ENCODE data around the gene SLC27A4. TPM values are rescaled to one million over a fixed set of nuclear protein-coding genes. Genes with fewer than 3 reads are reported as not detected.
A peak's percentile ranks its signal among the peaks of the same experiment; 100 is the strongest.

The SLC27A4 gene
- total RNA-seq, 1 donor from 2014 or later = 9.4 TPM

GRCh38 chr9:128393970-128394369 lies 53.6 kb downstream of the SLC27A4 start:
- Histone ChIP-seq H3K36me3 (ENCODE audit: control insufficient read depth in 3 of 3, insufficient read depth in 3 of 3, low read length in 3 of 3) (peaks cover 10 to 27% (median 24%) of the 10 kb centered on the region in 3 donors), H3K4me3 (ENCODE audit: low read length in 3 of 3) (no peak overlapping the region), H3K9ac (ENCODE audit: low read depth in 1 of 3, low read length in 3 of 3) (no peak overlapping the region), H3K9me3 (ENCODE audit: control insufficient read depth in 3 of 3, low read length in 3 of 3) (no peaks in the 10 kb centered on the region), H3K27ac (ENCODE audit: low read depth, low read length) (no peak overlapping the region), H3K4me1 (ENCODE audit: control insufficient read depth in 3 of 3, insufficient read depth in 3 of 3, low read length in 3 of 3) (peaks cover 4 to 12% (median 10%) of the 10 kb centered on the region in 3 donors), H3K27me3 (ENCODE audit: control insufficient read depth in 3 of 3, insufficient read depth in 3 of 3, low read length in 3 of 3) (peaks cover 2 to 12% (median 11%) of the 10 kb centered on the region in 3 donors)

GRCh38 chr9:128394379-128395168 lies 54.2 kb downstream of the SLC27A4 start:
- Histone ChIP-seq H3K36me3 (ENCODE audit: control insufficient read depth in 3 of 3, insufficient read depth in 3 of 3, low read length in 3 of 3) (peaks cover 3 to 21% (median 18%) of the 10 kb centered on the region in 3 donors), H3K4me3 (ENCODE audit: low read length in 3 of 3) (no peak overlapping the region), H3K9ac (ENCODE audit: low read depth in 1 of 3, low read length in 3 of 3) (no peak overlapping the region), H3K9me3 (ENCODE audit: control insufficient read depth in 3 of 3, low read length in 3 of 3) (no peaks in the 10 kb centered on the region), H3K27ac (ENCODE audit: low read depth, low read length) (no peak overlapping the region), H3K27me3 (ENCODE audit: control insufficient read depth in 3 of 3, insufficient read depth in 3 of 3, low read length in 3 of 3) (peaks cover 2 to 15% (median 12%) of the 10 kb centered on the region in 3 donors), H3K4me1 (ENCODE audit: control insufficient read depth in 3 of 3, insufficient read depth in 3 of 3, low read length in 3 of 3) (peaks cover 4 to 11% (median 9%) of the 10 kb centered on the region in 3 donors)

GRCh38 chr9:128396970-128397613 lies 56.8 kb downstream of the SLC27A4 start:
- Histone ChIP-seq H3K4me1 (ENCODE audit: control insufficient read depth in 3 of 3, insufficient read depth in 3 of 3, low read length in 3 of 3) (peaks cover 4 to 8% (median 8%) of the 10 kb centered on the region in 3 donors), H3K9me3 (ENCODE audit: control insufficient read depth in 3 of 3, low read length in 3 of 3) (no peaks in the 10 kb centered on the region), H3K9ac (ENCODE audit: low read depth in 1 of 3, low read length in 3 of 3) (peak overlapping the region in 1 of 3 donors; percentile 57), H3K36me3 (ENCODE audit: control insufficient read depth in 3 of 3, insufficient read depth in 3 of 3, low read length in 3 of 3) (peaks cover 0 to 2% (median 2%) of the 10 kb centered on the region in 3 donors), H3K27ac (ENCODE audit: low read depth, low read length) (no peak overlapping the region), H3K4me3 (ENCODE audit: low read length in 3 of 3) (peak overlapping the region in 1 of 3 donors; percentile 27), H3K27me3 (ENCODE audit: control insufficient read depth in 3 of 3, insufficient read depth in 3 of 3, low read length in 3 of 3) (peaks cover 5 to 19% (median 16%) of the 10 kb centered on the region in 3 donors)

GRCh38 chr9:128397831-128398230 lies 57.5 kb downstream of the SLC27A4 start:
- Histone ChIP-seq H3K27ac (ENCODE audit: low read depth, low read length) (no peak overlapping the region), H3K36me3 (ENCODE audit: control insufficient read depth in 3 of 3, insufficient read depth in 3 of 3, low read length in 3 of 3) (no peaks in the 10 kb centered on the region), H3K4me3 (ENCODE audit: low read length in 3 of 3) (no peak overlapping the region), H3K27me3 (ENCODE audit: control insufficient read depth in 3 of 3, insufficient read depth in 3 of 3, low read length in 3 of 3) (peaks cover 5 to 19% (median 16%) of the 10 kb centered on the region in 3 donors), H3K4me1 (ENCODE audit: control insufficient read depth in 3 of 3, insufficient read depth in 3 of 3, low read length in 3 of 3) (peaks cover 4 to 8% (median 8%) of the 10 kb centered on the region in 3 donors), H3K9me3 (ENCODE audit: control insufficient read depth in 3 of 3, low read length in 3 of 3) (no peaks in the 10 kb centered on the region), H3K9ac (ENCODE audit: low read depth in 1 of 3, low read length in 3 of 3) (no peak overlapping the region)

- Histone ChIP-seq H3K9ac (ENCODE audit: low read depth in 1 of 3, low read length in 3 of 3) (no peak overlapping the region), H3K4me3 (ENCODE audit: low read length in 3 of 3) (no peak overlapping the region), H3K27me3 (ENCODE audit: control insufficient read depth in 3 of 3, insufficient read depth in 3 of 3, low read length in 3 of 3) (peaks cover 5 to 19% (median 16%) of the 10 kb centered on the region in 3 donors), H3K36me3 (ENCODE audit: control insufficient read depth in 3 of 3, insufficient read depth in 3 of 3, low read length in 3 of 3) (no peaks in the 10 kb centered on the region), H3K27ac (ENCODE audit: low read depth, low read length) (no peak overlapping the region), H3K9me3 (ENCODE audit: control insufficient read depth in 3 of 3, low read length in 3 of 3) (no peaks in the 10 kb centered on the region), H3K4me1 (ENCODE audit: control insufficient read depth in 3 of 3, insufficient read depth in 3 of 3, low read length in 3 of 3) (peaks cover 4 to 8% (median 8%) of the 10 kb centered on the region in 3 donors)
Observed at GRCh38 chr9:128399861-128400260, 59.5 kb downstream of the SLC27A4 start.

- Histone ChIP-seq H3K27me3 (ENCODE audit: control insufficient read depth in 3 of 3, insufficient read depth in 3 of 3, low read length in 3 of 3) (peaks cover 9 to 27% (median 23%) of the 10 kb centered on the region in 3 donors), H3K9me3 (ENCODE audit: control insufficient read depth in 3 of 3, low read length in 3 of 3) (no peaks in the 10 kb centered on the region), H3K27ac (ENCODE audit: low read depth, low read length) (no peak overlapping the region), H3K36me3 (ENCODE audit: control insufficient read depth in 3 of 3, insufficient read depth in 3 of 3, low read length in 3 of 3) (no peaks in the 10 kb centered on the region), H3K4me3 (ENCODE audit: low read length in 3 of 3) (no peak overlapping the region), H3K4me1 (ENCODE audit: control insufficient read depth in 3 of 3, insufficient read depth in 3 of 3, low read length in 3 of 3) (peaks cover 0 to 5% (median 0%) of the 10 kb centered on the region in 3 donors), H3K9ac (ENCODE audit: low read depth in 1 of 3, low read length in 3 of 3) (no peak overlapping the region)
Observed at GRCh38 chr9:128404560-128404959, 64.2 kb downstream of the SLC27A4 start.

- Histone ChIP-seq H3K36me3 (ENCODE audit: control insufficient read depth in 3 of 3, insufficient read depth in 3 of 3, low read length in 3 of 3) (no peaks in the 10 kb centered on the region), H3K9ac (ENCODE audit: low read depth in 1 of 3, low read length in 3 of 3) (no peak overlapping the region), H3K9me3 (ENCODE audit: control insufficient read depth in 3 of 3, low read length in 3 of 3) (no peaks in the 10 kb centered on the region), H3K4me1 (ENCODE audit: control insufficient read depth in 3 of 3, insufficient read depth in 3 of 3, low read length in 3 of 3) (peaks cover 0 to 6% (median 0%) of the 10 kb centered on the region in 3 donors), H3K27me3 (ENCODE audit: control insufficient read depth in 3 of 3, insufficient read depth in 3 of 3, low read length in 3 of 3) (peaks cover 7 to 26% (median 22%) of the 10 kb centered on the region in 3 donors), H3K27ac (ENCODE audit: low read depth, low read length) (no peak overlapping the region), H3K4me3 (ENCODE audit: low read length in 3 of 3) (no peak overlapping the region)
Observed at GRCh38 chr9:128405077-128405779, 64.9 kb downstream of the SLC27A4 start.

- H3K9me3 ChIP-seq (ENCODE audit: control insufficient read depth in 3 of 3, low read length in 3 of 3) = no peaks in the 10 kb centered on the region
- no peak overlapping the region for H3K27ac ChIP-seq (ENCODE audit: low read depth, low read length)
- no peak overlapping the region for H3K9ac ChIP-seq (ENCODE audit: low read depth in 1 of 3, low read length in 3 of 3)
- H3K4me3 ChIP-seq (ENCODE audit: low read length in 3 of 3) = no peak overlapping the region
- peaks cover 0 to 6% (median 0%) of the 10 kb centered on the region in 3 donors for H3K4me1 ChIP-seq (ENCODE audit: control insufficient read depth in 3 of 3, insufficient read depth in 3 of 3, low read length in 3 of 3)
- H3K27me3 ChIP-seq (ENCODE audit: control insufficient read depth in 3 of 3, insufficient read depth in 3 of 3, low read length in 3 of 3) = peaks cover 7 to 26% (median 22%) of the 10 kb centered on the region in 3 donors
- no peaks in the 10 kb centered on the region for H3K36me3 ChIP-seq (ENCODE audit: control insufficient read depth in 3 of 3, insufficient read depth in 3 of 3, low read length in 3 of 3)
Observed at GRCh38 chr9:128405780-128406171, 65.4 kb downstream of the SLC27A4 start.

- Histone ChIP-seq H3K9me3 (ENCODE audit: control insufficient read depth in 3 of 3, low read length in 3 of 3) (no peaks in the 10 kb centered on the region), H3K4me3 (ENCODE audit: low read length in 3 of 3) (no peak overlapping the region), H3K36me3 (ENCODE audit: control insufficient read depth in 3 of 3, insufficient read depth in 3 of 3, low read length in 3 of 3) (no peaks in the 10 kb centered on the region), H3K9ac (ENCODE audit: low read depth in 1 of 3, low read length in 3 of 3) (no peak overlapping the region), H3K27me3 (ENCODE audit: control insufficient read depth in 3 of 3, insufficient read depth in 3 of 3, low read length in 3 of 3) (peaks cover 7 to 30% (median 27%) of the 10 kb centered on the region in 3 donors), H3K4me1 (ENCODE audit: control insufficient read depth in 3 of 3, insufficient read depth in 3 of 3, low read length in 3 of 3) (peaks cover 0 to 9% (median under 1%) of the 10 kb centered on the region in 3 donors), H3K27ac (ENCODE audit: low read depth, low read length) (no peak overlapping the region)
Observed at GRCh38 chr9:128406848-128407391, 66.6 kb downstream of the SLC27A4 start.

Measured in skeletal muscle tissue (tissue), 4 donors.